Hepatocyte (in vitro differentiated cells): ENCODE data around the gene SLC22A14. TPM values are rescaled to one million over a fixed set of nuclear protein-coding genes. Genes with fewer than 3 reads are reported as not detected.

Experiments used
- DNase-seq: peaks from one replicate; pipeline ENCODE4 v3.0.0-alpha.2; 2016; ENCODE audit warnings: low spot score
- H2AFZ ChIP-seq: fragments of 200-600 bp; sonication (generic); 2 replicates; pipeline ENCODE4 v1.6.0; 2016; ENCODE audit warnings: antibody characterized with exemption, mild to moderate bottlenecking
- H3K27ac ChIP-seq: fragments of 200-600 bp; sonication (generic); 2 replicates; pipeline ENCODE4 v1.5.1; 2016; ENCODE audit warnings: mild to moderate bottlenecking
- H3K27me3 ChIP-seq: fragments of 200-600 bp; sonication (generic); 2 replicates; pipeline ENCODE4 v1.6.1; 2016
- H3K36me3 ChIP-seq: fragments of 200-600 bp; sonication (generic); replicated peaks from 2 replicates; pipeline ENCODE4 v1.5.1; 2016; ENCODE audit warnings: low read depth; ENCODE audit not compliant: insufficient read depth
- H3K4me1 ChIP-seq: fragments of 200-600 bp; sonication (generic); 2 replicates; pipeline ENCODE4 v1.5.1; 2016; ENCODE audit warnings: mild to moderate bottlenecking, moderate library complexity; ENCODE audit not compliant: insufficient read depth
- H3K4me2 ChIP-seq: fragments of 200-600 bp; sonication (generic); 2 replicates; pipeline ENCODE4 v1.6.0; 2016
- H3K4me3 ChIP-seq: fragments of 200-600 bp; sonication (generic); 2 replicates; pipeline ENCODE4 v1.5.1; 2016; ENCODE audit warnings: mild to moderate bottlenecking
- H3K79me2 ChIP-seq: fragments of 200-600 bp; sonication (generic); 2 replicates; pipeline ENCODE4 v1.6.0; 2017; ENCODE audit warnings: mild to moderate bottlenecking
- H3K9me2 ChIP-seq: fragments of 200-600 bp; sonication (generic); replicated peaks from 2 replicates; pipeline ENCODE4 v1.6.0; 2017; ENCODE audit warnings: mild to moderate bottlenecking; ENCODE audit not compliant: insufficient read depth
- H3K9me3 ChIP-seq: fragments of 200-600 bp; sonication (generic); 2 replicates; pipeline ENCODE4 v1.5.1; 2016; ENCODE audit warnings: low read depth, mild to moderate bottlenecking
- H4K20me1 ChIP-seq: fragments of 200-600 bp; sonication (generic); 2 replicates; pipeline ENCODE4 v1.6.0; 2016; ENCODE audit warnings: mild to moderate bottlenecking; ENCODE audit not compliant: insufficient read depth, poor library complexity, severe bottlenecking
- CTCF ChIP-seq: fragments of 200-600 bp; sonication (generic); IDR thresholded peaks from 2 replicates; pipeline ENCODE4 v1.5.1; 2016; ENCODE audit warnings: antibody characterized with exemption, mild to moderate bottlenecking; ENCODE audit not compliant: poor library complexity
- EZH2 ChIP-seq: fragments of 200-600 bp; sonication (generic); IDR thresholded peaks from 2 replicates; pipeline ENCODE4 v1.6.1; 2016; ENCODE audit warnings: antibody characterized with exemption, mild to moderate bottlenecking, borderline replicate concordance
- EZH2phosphoT487 ChIP-seq: fragments of 200-600 bp; sonication (generic); IDR thresholded peaks from one replicate; pipeline ENCODE4 v1.6.1; 2018; ENCODE audit warnings: antibody characterized with exemption, mild to moderate bottlenecking, low read depth, moderate library complexity; ENCODE audit not compliant: unreplicated experiment, severe bottlenecking
- WGBS: methylation state at CpG from one replicate; pipeline ENCODE4 v1.1.6; 2016; ENCODE audit warnings: low lambda C conversion rate; ENCODE audit errors: missing lambda C conversion rate; 5-methylcytosine and 5-hydroxymethylcytosine counted together
- polyA plus RNA-seq: library from polyadenylated mRNA; unstranded; fragments of >200 nt; fragmentation: Nextera tagmentation; extraction: Ambion mirVana; gene quantifications from 2 replicates; pipeline ENCODE4 v1.2.1, GENCODE V29; 2016
- small RNA-seq: library from RNA; depleted of rRNA; stranded (forward); fragments of <200 nt; gene quantifications from one replicate; pipeline ENCODE3, GENCODE V24; 2014
- total RNA-seq: library from RNA; depleted of rRNA; stranded (reverse); fragments of >200 nt; gene quantifications from 2 replicates; pipeline ENCODE4 v1.2.3, GENCODE V29; 2014

The SLC22A14 gene
- total and polyA plus RNA-seq, 2 experiments from 2014 or later: 0.57 to 0.64 TPM

- H3K4me2 ChIP-seq: no peak overlapping the region
- 42% methylated on average over 3 of the region's 3 CpGs for WGBS
- H3K36me3 ChIP-seq: no peaks in the 10 kb centered on the region
These were observed 85.7 kb downstream of the SLC22A14 start for GRCh38 chr3:38367779-38368178.

More at GRCh38 chr3:38367779-38368178, 85.7 kb downstream of the SLC22A14 start:
- no peak overlapping the region for H3K4me3 ChIP-seq
- H3K4me1 ChIP-seq: no peaks in the 10 kb centered on the region
- no peak overlapping the region for H2AFZ ChIP-seq
- no peaks in the 10 kb centered on the region for H3K9me2 ChIP-seq
- DNase-seq: no peak
- H3K9me3 ChIP-seq: no peaks in the 10 kb centered on the region
- H3K27me3 ChIP-seq: no peaks in the 10 kb centered on the region
- TF ChIP-seq CTCF: no peak
- TF ChIP-seq EZH2: no peak
- no peak for TF ChIP-seq EZH2phosphoT487
- H4K20me1 ChIP-seq: no peaks in the 10 kb centered on the region
- no peak overlapping the region for H3K27ac ChIP-seq
- H3K79me2 ChIP-seq: no peaks in the 10 kb centered on the region

Small RNA genes lying within 50 kb of the gene (small RNA-seq; reads per million reads assigned to genes)
- not detected for gene RNU6-235P

Other genes starting within 250 kb of the SLC22A14 start
- gene DLEC1, start 243.1 kb upstream of the SLC22A14 start, total RNA-seq: 0.23 and 0.68 TPM in 2 replicates
- gene DLEC1, start 243.1 kb upstream of the SLC22A14 start, polyA plus RNA-seq: 1.5 and 1.6 TPM in 2 replicates
- 141 and 152 TPM in 2 replicates for gene ACAA1, start 145.2 kb upstream of the SLC22A14 start, total RNA-seq
- 213 and 250 TPM in 2 replicates for gene ACAA1, start 145.2 kb upstream of the SLC22A14 start, polyA plus RNA-seq
- 12.7 and 14.3 TPM in 2 replicates for gene MYD88, start 143.6 kb upstream of the SLC22A14 start, total RNA-seq
- gene MYD88, start 143.6 kb upstream of the SLC22A14 start, polyA plus RNA-seq: 44.7 and 51.4 TPM in 2 replicates
- 30.7 TPM in 2 replicates for gene OXSR1, start 116.8 kb upstream of the SLC22A14 start, total RNA-seq
- 11.7 and 15.7 TPM in 2 replicates for gene OXSR1, start 116.8 kb upstream of the SLC22A14 start, polyA plus RNA-seq
- 0.77 TPM in 1 of 2 replicates, not detected in the other for gene SLC22A13, start 16.5 kb upstream of the SLC22A14 start, total RNA-seq
- gene SLC22A13, start 16.5 kb upstream of the SLC22A14 start, polyA plus RNA-seq: 0.33 TPM in 1 of 2 replicates, not detected in the other
- gene XYLB, start 64.5 kb downstream of the SLC22A14 start, total RNA-seq: 7.1 and 8.2 TPM in 2 replicates
- 5.5 and 12.5 TPM in 2 replicates for gene XYLB, start 64.5 kb downstream of the SLC22A14 start, polyA plus RNA-seq
- gene ACVR2B, start 171.6 kb downstream of the SLC22A14 start, total RNA-seq: 13.1 and 15.4 TPM in 2 replicates
- 9.0 and 10.0 TPM in 2 replicates for gene ACVR2B, start 171.6 kb downstream of the SLC22A14 start, polyA plus RNA-seq
- 7.5 and 10.6 TPM in 2 replicates for gene EXOG, start 214.0 kb downstream of the SLC22A14 start, total RNA-seq
- 6.3 and 6.9 TPM in 2 replicates for gene EXOG, start 214.0 kb downstream of the SLC22A14 start, polyA plus RNA-seq